Left ventricle myocardium inferior (tissue), 1 donor: ENCODE results near the gene ATXN1. TPM values are rescaled to one million over a fixed set of nuclear protein-coding genes. Genes with fewer than 3 reads are reported as not detected.
"Not testable (repeated sequence)": the region's sequence is repeated elsewhere in the genome, so short reads cannot be mapped to it uniquely, and the experiment has no call there.

Experiments used
- DNase-seq: peaks from one replicate; pipeline ENCODE4 v3.0.0-alpha.2; 2020
- H3K27ac ChIP-seq: fragments of 200-600 bp; replicated peaks from 2 replicates; pipeline ENCODE4 v1.8.0; 2021
- H3K27me3 ChIP-seq: fragments of 200-600 bp; 2 replicates; pipeline ENCODE4 v1.8.0; 2021; ENCODE audit warnings: low read depth
- H3K36me3 ChIP-seq: fragments of 200-600 bp; 2 replicates; pipeline ENCODE4 v1.8.0; 2021
- H3K4me1 ChIP-seq: fragments of 200-600 bp; 2 replicates; pipeline ENCODE4 v1.8.0; 2021
- H3K4me3 ChIP-seq: fragments of 200-600 bp; 2 replicates; pipeline ENCODE4 v1.8.0; 2021; ENCODE audit warnings: mild to moderate bottlenecking, moderate library complexity
- H3K9me3 ChIP-seq: fragments of 200-600 bp; replicated peaks from 2 replicates; pipeline ENCODE4 v1.8.0; 2021
- CTCF ChIP-seq: fragments of 200-600 bp; IDR thresholded peaks from 2 replicates; pipeline ENCODE4 v1.8.0; 2021; ENCODE audit warnings: antibody characterized with exemption, mild to moderate bottlenecking, borderline replicate concordance
- intact Hi-C: fragments of 100-400 bp; cut with micrococcal nuclease; formaldehyde crosslinking; loops from one replicate; pipeline ENCODE4 v1.11.0; 2022
- total RNA-seq: library from RNA; stranded (reverse); fragmentation: NEBNext Ultra II Directional; extraction: Animal tissue kit (Norgen Biotek cat#: 25700); gene quantifications from one replicate; pipeline ENCODE4 v1.2.1, GENCODE V29; 2021
- donor health status: DM: no; HTN: yes; CAD: no; lungs with severe emphysema.

The ATXN1 gene
- total RNA-seq, 1 donor from 2014 or later = 41.5 TPM

GRCh38 chr6:16267428-16268263 is 493.6 kb downstream of the ATXN1 start:
- no peak for TF ChIP-seq CTCF
- Histone ChIP-seq H3K9me3 (no peaks in the 10 kb centered on the region), H3K27ac (no peak overlapping the region), H3K27me3 (no peaks in the 10 kb centered on the region), H3K4me1 (peaks cover under 1% of the 10 kb centered on the region), H3K36me3 (peaks cover 15% of the 10 kb centered on the region), H3K4me3 (no peak overlapping the region)
- intact Hi-C loops = no loop called here
- DNase-seq = no peak

DNA sequence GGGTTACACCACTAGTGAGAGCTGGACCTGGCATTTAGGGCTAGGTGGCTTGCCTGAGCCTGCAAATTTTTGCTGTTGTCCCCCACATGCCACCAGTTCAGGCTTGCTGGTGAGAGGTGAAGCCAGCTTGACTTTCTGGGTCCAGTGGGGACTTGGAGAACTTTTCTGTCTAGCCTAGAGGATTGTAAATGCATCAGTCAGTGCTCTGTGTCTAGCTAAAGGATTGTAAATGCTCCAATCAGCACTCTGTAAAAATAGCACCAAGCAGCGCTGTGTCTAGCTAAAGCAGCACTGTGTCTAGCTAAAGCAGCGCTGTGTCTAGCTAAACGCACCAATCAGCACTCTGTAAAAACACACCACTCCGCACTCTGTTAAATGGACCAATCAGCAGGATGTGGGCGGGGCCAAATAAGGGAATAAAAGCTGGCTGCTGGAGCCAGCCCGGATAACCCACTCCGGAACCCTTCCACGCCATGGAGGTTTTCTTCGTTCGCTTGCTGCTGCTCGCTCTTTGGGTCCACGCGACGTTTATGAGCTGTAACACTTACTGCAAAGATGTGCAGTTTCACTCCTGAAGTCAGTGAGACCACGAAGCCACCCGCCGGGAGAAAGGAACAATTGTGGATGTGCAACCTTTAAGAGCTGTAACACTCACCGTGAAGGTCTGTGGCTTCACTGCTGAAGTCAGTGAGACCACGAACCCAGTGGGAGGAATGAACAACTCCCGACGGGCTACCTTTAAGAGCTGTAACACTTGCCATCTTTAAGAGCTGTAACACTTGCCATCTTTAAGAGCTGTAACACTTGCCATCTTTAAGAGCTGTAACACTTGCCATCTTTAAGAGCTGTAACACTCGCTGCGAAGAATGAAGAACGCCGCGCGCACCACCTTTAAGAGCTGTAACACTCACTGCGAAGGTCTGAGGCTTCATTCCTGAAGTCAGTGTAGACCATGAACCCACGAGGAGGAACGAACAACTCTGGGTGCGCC is 495.6 kb downstream of the ATXN1 start:
- intact Hi-C loops = no loop called here
- peaks cover 8% of the 10 kb centered on the region for H3K4me1 ChIP-seq
- no peak for DNase-seq
- H3K27me3 ChIP-seq = no peaks in the 10 kb centered on the region
- no peaks in the 10 kb centered on the region for H3K9me3 ChIP-seq
- TF ChIP-seq CTCF = no peak
- peaks cover 15% of the 10 kb centered on the region for H3K36me3 ChIP-seq
- no peak overlapping the region for H3K27ac ChIP-seq
- no peak overlapping the region for H3K4me3 ChIP-seq

DNA sequence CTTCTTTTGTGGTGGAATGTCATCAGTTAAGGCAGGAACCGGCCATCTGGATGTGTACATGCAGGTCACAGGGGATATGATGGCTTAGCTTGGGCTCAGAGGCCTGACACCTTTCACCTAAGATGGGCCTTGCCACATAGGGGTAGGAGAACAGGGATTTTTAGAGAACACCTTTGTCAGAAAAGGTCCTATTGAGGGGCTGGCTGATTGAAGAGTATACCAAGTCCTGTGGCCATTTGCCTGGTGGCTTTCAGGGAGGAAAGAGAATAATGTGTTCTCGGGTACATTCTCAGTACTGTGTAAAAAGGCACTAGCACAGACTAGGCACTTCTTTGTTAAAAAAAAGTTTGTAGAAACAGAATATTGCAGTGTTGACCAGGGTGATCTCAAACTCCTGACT is 496.5 kb downstream of the ATXN1 start:
- H3K27ac ChIP-seq = no peak overlapping the region
- TF ChIP-seq CTCF = no peak
- H3K4me1 ChIP-seq = peaks cover 8% of the 10 kb centered on the region
- no peaks in the 10 kb centered on the region for H3K27me3 ChIP-seq
- peaks cover 15% of the 10 kb centered on the region for H3K36me3 ChIP-seq
- intact Hi-C loops = no loop called here
- H3K9me3 ChIP-seq = no peaks in the 10 kb centered on the region
- DNase-seq = no peak
- H3K4me3 ChIP-seq = no peak overlapping the region

DNA sequence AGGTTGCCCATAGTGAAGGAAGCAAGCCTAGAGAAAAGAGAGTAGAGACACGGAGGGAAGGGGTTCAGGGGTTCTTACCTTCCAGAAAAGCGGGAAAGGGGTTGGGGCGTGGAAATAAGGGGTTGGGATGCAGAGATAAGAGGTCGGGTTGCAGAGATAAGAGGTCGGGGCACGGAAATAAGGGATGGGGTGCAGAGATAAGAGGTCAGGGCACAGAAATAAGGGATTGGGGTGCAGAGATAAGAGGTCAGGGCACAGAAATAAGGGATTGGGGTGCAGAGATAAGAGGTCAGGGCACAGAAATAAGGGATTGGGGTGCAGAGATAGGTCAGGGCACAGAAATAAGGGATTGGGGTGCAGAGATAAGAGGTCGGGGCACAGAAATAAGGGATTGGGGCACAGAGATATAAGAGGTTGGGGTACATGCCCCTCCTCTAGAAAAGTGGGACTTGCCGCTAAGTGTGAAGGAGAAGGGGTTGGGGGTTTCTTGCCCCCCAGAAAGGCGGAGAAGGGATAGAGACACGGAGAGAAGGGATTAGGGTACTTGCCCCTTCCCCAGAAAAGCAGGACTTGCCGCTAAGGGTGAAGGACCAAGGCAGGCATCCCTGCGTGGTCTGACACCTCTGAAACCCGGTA is 497.7 kb downstream of the ATXN1 start:
- H3K9me3 ChIP-seq, H3K27me3 ChIP-seq, intact Hi-C loops, H3K27ac ChIP-seq, DNase-seq, H3K4me3 ChIP-seq: not testable (repeated sequence)
- Histone ChIP-seq H3K36me3 (peaks cover 15% of the 10 kb centered on the region), H3K4me1 (peaks cover 17% of the 10 kb centered on the region)

GRCh38 chr6:16262773-16263172 is 498.5 kb downstream of the ATXN1 start:
- H3K9me3 ChIP-seq, DNase-seq, H3K27me3 ChIP-seq, H3K4me3 ChIP-seq, H3K27ac ChIP-seq, intact Hi-C loops: not testable (repeated sequence)
- Histone ChIP-seq H3K4me1 (peaks cover 25% of the 10 kb centered on the region), H3K36me3 (peaks cover 15% of the 10 kb centered on the region)

GRCh38 chr6:16260602-16261001 is 500.7 kb downstream of the ATXN1 start:
- H3K27ac ChIP-seq, intact Hi-C loops, H3K9me3 ChIP-seq, H3K27me3 ChIP-seq, H3K4me3 ChIP-seq, DNase-seq: not testable (repeated sequence)
- peaks cover 44% of the 10 kb centered on the region for H3K4me1 ChIP-seq
- peaks cover 18% of the 10 kb centered on the region for H3K36me3 ChIP-seq

DNA sequence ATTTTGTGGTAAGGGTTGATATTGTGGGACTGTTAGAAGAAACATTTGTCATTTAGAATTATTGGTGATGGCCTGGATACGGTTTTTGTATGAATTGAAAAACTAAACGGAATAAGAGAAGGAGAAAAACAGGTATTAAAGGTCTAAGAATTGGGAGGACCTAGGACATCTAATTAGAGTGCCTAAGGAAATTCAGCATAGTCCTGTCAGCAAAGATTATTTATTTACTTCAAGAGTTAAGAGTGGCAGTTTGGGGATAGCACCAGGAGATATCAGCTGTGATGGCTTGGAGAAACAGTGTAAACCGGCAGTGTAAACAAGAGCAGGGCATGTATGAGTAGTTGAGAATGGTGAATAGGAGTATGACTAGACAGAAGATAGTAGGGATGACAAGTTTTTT is 501.7 kb downstream of the ATXN1 start:
- H3K36me3 ChIP-seq = peaks cover 25% of the 10 kb centered on the region
- H3K4me3 ChIP-seq, H3K27ac ChIP-seq, H3K27me3 ChIP-seq, H3K9me3 ChIP-seq, DNase-seq, intact Hi-C loops: not testable (repeated sequence)
- H3K4me1 ChIP-seq = peaks cover 44% of the 10 kb centered on the region
